ENCODE results near the gene SOBP.

Gene SOBP

DNA sequence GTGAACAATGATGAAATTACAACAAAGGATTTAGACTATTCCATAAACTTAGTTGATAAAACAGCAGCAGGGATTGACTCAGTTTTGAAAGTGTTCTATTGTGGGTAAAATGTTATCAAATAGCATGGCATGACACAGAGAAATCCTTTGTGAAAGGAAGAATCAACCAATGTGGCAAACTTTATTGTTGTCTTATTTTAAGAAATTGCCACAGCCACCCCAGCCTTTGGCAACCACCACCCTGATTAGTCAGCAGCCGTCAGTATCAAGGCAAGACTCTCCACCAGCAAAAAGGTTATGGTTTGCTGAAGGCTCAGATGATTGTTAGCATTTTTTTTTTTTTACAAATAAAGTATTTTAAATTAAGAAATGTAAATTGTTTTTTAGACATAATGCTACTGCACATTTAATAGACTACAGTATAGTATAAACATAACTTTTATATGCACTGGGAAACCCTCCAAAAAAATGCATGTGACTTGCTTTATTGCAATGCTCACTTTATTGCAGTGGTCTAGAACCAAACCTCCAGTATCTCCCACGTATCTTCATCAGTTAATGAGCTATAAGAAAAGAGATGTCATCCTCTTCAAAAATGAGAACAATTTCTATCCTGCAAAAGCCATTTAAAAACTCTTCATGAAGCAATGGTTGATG lies 162.7 kb downstream of the SOBP start:
- H3K18ac ChIP-seq (ENCODE audit: low read depth in 1 of 2, low read length in 2 of 2): no peak overlapping the region
- H3K79me1 ChIP-seq (replicated peaks; ENCODE audit: low read length, poor library complexity, severe bottlenecking): no peaks in the 10 kb centered on the region
- no peak overlapping the region for H3K27ac ChIP-seq (ENCODE audit: low read length, poor library complexity, severe bottlenecking)
- no peak for DNase-seq
- peaks cover 0 to 3% of the 10 kb centered on the region in 2 experiments for H3K36me3 ChIP-seq (ENCODE audit: control insufficient read depth in 1 of 2, insufficient read depth in 2 of 2, low read depth in 1 of 2, low read length in 2 of 2)
- H4K8ac ChIP-seq (ENCODE audit: low read length): no peak overlapping the region
- H3K14ac ChIP-seq (ENCODE audit: low read length in 2 of 2): no peak overlapping the region
- H2BK5ac ChIP-seq (ENCODE audit: low read depth, low read length, poor library complexity, severe bottlenecking): no peak overlapping the region
- no peak overlapping the region for H3K4me3 ChIP-seq (ENCODE audit: insufficient read depth in 1 of 2, low read depth in 1 of 2, low read length in 2 of 2)
- H4K91ac ChIP-seq (ENCODE audit: low read length): no peak overlapping the region
- H2AFZ ChIP-seq (ENCODE audit: low read depth, low read length): no peak overlapping the region
- no peak overlapping the region for H3K23ac ChIP-seq (ENCODE audit: low read length in 2 of 2)
- no peak overlapping the region for H2AK5ac ChIP-seq (ENCODE audit: low read length, severe bottlenecking)
- WGBS: 100% methylated on average over 1 of the region's 2 CpGs
- H3K9me3 ChIP-seq (ENCODE audit: control insufficient read depth, low read length): peaks cover 2% of the 10 kb centered on the region
- H2BK15ac ChIP-seq (ENCODE audit: low read depth, poor library complexity, severe bottlenecking): no peak overlapping the region
- no peak overlapping the region for H3K4ac ChIP-seq (ENCODE audit: low read depth in 1 of 2, low read length in 2 of 2)
- H3K9ac ChIP-seq (ENCODE audit: low read length): no peak overlapping the region
- no peak overlapping the region for H2BK12ac ChIP-seq (ENCODE audit: low read length in 2 of 2)
- H2BK120ac ChIP-seq (ENCODE audit: low read depth, low read length): no peak overlapping the region
- H3K4me2 ChIP-seq (ENCODE audit: low read length, poor library complexity, severe bottlenecking): no peak overlapping the region
- peaks cover 5% of the 10 kb centered on the region for H3K4me1 ChIP-seq (ENCODE audit: control insufficient read depth, insufficient read depth, low read depth, low read length)
- no peaks in the 10 kb centered on the region for H3K27me3 ChIP-seq (ENCODE audit: control insufficient read depth in 1 of 2, insufficient read depth in 1 of 2, low read length in 2 of 2)

DNA sequence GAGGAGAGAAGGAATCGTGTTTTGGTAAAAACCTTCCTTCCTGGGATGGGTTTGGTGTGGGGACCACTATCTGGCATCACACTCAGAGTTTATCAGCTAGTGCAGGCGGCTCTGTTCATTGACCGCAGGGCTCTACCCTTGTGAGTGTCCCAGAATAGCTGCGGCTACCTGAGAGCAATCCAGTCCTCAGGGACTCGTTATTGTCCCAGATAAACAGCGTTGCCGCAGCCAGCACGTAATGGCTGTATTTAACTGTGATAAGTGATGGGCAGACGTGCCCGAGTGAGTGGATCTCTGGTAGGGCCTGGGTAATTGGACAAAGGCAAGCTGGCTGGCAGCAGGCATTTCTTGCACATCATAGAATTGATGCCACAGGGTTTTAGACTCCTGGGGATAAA lies 163.3 kb downstream of the SOBP start:
- no peak overlapping the region for H2BK5ac ChIP-seq (ENCODE audit: low read depth, low read length, poor library complexity, severe bottlenecking)
- no peak overlapping the region for H3K4me2 ChIP-seq (ENCODE audit: low read length, poor library complexity, severe bottlenecking)
- H4K8ac ChIP-seq (ENCODE audit: low read length): no peak overlapping the region
- no peak overlapping the region for H3K23ac ChIP-seq (ENCODE audit: low read length in 2 of 2)
- no peak overlapping the region for H3K9ac ChIP-seq (ENCODE audit: low read length)
- peaks cover 7% of the 10 kb centered on the region for H3K4me1 ChIP-seq (ENCODE audit: control insufficient read depth, insufficient read depth, low read depth, low read length)
- no peak overlapping the region for H3K27ac ChIP-seq (ENCODE audit: low read length, poor library complexity, severe bottlenecking)
- H3K27me3 ChIP-seq (ENCODE audit: control insufficient read depth in 1 of 2, insufficient read depth in 1 of 2, low read length in 2 of 2): no peaks in the 10 kb centered on the region
- H2BK12ac ChIP-seq (ENCODE audit: low read length in 2 of 2): no peak overlapping the region
- H3K4ac ChIP-seq (ENCODE audit: low read depth in 1 of 2, low read length in 2 of 2): no peak overlapping the region
- no peak overlapping the region for H3K18ac ChIP-seq (ENCODE audit: low read depth in 1 of 2, low read length in 2 of 2)
- no peak overlapping the region for H2BK120ac ChIP-seq (ENCODE audit: low read depth, low read length)
- DNase-seq: no peak
- no peak overlapping the region for H3K4me3 ChIP-seq (ENCODE audit: insufficient read depth in 1 of 2, low read depth in 1 of 2, low read length in 2 of 2)
- peaks cover 0 to 3% of the 10 kb centered on the region in 2 experiments for H3K36me3 ChIP-seq (ENCODE audit: control insufficient read depth in 1 of 2, insufficient read depth in 2 of 2, low read depth in 1 of 2, low read length in 2 of 2)
- peaks cover 2% of the 10 kb centered on the region for H3K9me3 ChIP-seq (ENCODE audit: control insufficient read depth, low read length)
- no peak overlapping the region for H2BK15ac ChIP-seq (ENCODE audit: low read depth, poor library complexity, severe bottlenecking)
- no peak overlapping the region for H4K91ac ChIP-seq (ENCODE audit: low read length)
- 93% methylated on average over 10 of the region's 10 CpGs for WGBS
- no peaks in the 10 kb centered on the region for H3K79me1 ChIP-seq (replicated peaks; ENCODE audit: low read length, poor library complexity, severe bottlenecking)
- H2AK5ac ChIP-seq (ENCODE audit: low read length, severe bottlenecking): no peak overlapping the region
- H3K14ac ChIP-seq (ENCODE audit: low read length in 2 of 2): no peak overlapping the region
- H2AFZ ChIP-seq (ENCODE audit: low read depth, low read length): no peak overlapping the region

DNA sequence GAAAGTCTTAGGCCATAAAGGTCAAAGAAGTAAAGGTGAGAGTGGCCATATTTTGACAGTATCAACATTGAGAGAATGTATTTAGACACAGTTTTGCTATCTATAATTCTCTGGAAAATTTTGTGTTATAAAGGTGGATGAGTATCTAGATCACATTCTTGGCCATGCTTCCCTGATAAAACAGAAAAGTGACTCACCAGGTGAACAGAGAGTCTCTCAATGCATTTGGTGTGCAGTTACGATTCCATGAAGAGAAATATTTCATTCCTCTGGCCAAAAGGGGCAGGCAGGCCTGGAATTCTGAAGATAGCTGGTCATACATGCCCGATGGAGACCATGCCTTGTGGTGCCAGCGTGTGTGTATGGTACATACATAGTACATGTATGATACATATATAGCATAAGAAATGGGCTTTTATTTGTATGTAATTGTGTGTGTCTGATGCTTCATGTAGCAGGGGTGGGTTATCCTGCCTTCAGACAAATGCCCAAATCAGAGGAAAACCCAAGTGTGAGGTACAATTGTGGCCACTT lies 164.0 kb downstream of the SOBP start:
- no peak for DNase-seq
- H2BK5ac ChIP-seq (ENCODE audit: low read depth, low read length, poor library complexity, severe bottlenecking): no peak overlapping the region
- no peak overlapping the region for H3K4me3 ChIP-seq (ENCODE audit: insufficient read depth in 1 of 2, low read depth in 1 of 2, low read length in 2 of 2)
- H4K8ac ChIP-seq (ENCODE audit: low read length): no peak overlapping the region
- no peak overlapping the region for H3K4ac ChIP-seq (ENCODE audit: low read depth in 1 of 2, low read length in 2 of 2)
- H3K4me1 ChIP-seq (ENCODE audit: control insufficient read depth, insufficient read depth, low read depth, low read length): peaks cover 9% of the 10 kb centered on the region
- H3K18ac ChIP-seq (ENCODE audit: low read depth in 1 of 2, low read length in 2 of 2): no peak overlapping the region
- no peaks in the 10 kb centered on the region for H3K79me1 ChIP-seq (replicated peaks; ENCODE audit: low read length, poor library complexity, severe bottlenecking)
- H2AK5ac ChIP-seq (ENCODE audit: low read length, severe bottlenecking): no peak overlapping the region
- H3K14ac ChIP-seq (ENCODE audit: low read length in 2 of 2): no peak overlapping the region
- H3K36me3 ChIP-seq (ENCODE audit: control insufficient read depth in 1 of 2, insufficient read depth in 2 of 2, low read depth in 1 of 2, low read length in 2 of 2): peaks cover 0 to 10% of the 10 kb centered on the region in 2 experiments
- H3K9ac ChIP-seq (ENCODE audit: low read length): no peak overlapping the region
- no peak overlapping the region for H2BK12ac ChIP-seq (ENCODE audit: low read length in 2 of 2)
- 93% methylated on average over 3 of the region's 3 CpGs for WGBS
- no peaks in the 10 kb centered on the region for H3K27me3 ChIP-seq (ENCODE audit: control insufficient read depth in 1 of 2, insufficient read depth in 1 of 2, low read length in 2 of 2)
- H2AFZ ChIP-seq (ENCODE audit: low read depth, low read length): no peak overlapping the region
- no peak overlapping the region for H3K23ac ChIP-seq (ENCODE audit: low read length in 2 of 2)
- H3K27ac ChIP-seq (ENCODE audit: low read length, poor library complexity, severe bottlenecking): no peak overlapping the region
- no peak overlapping the region for H2BK15ac ChIP-seq (ENCODE audit: low read depth, poor library complexity, severe bottlenecking)
- no peak overlapping the region for H2BK120ac ChIP-seq (ENCODE audit: low read depth, low read length)
- H3K4me2 ChIP-seq (ENCODE audit: low read length, poor library complexity, severe bottlenecking): no peak overlapping the region
- H4K91ac ChIP-seq (ENCODE audit: low read length): no peak overlapping the region
- H3K9me3 ChIP-seq (ENCODE audit: control insufficient read depth, low read length): peaks cover 2% of the 10 kb centered on the region

DNA sequence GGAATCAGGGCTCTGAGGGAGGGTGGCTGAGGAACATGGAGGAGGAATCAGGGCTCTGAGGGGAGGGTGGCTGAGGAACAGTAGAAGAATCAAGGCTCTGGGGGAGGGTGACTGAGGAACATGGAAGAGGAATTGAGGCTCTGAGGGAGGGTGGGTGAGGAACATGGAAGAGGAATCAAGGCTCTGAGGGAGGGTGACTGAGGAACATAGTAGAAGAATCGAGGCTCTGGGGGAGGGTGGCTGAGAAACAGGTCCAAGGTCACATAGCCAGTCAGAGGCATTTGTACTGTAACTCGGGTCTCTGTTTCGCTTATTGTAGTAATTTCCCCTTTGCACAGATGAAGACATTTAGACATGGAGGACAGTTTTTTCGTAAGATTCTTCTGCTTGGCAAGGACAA lies 164.8 kb downstream of the SOBP start:
- peak overlapping the region in 1 of 2 experiments; percentile 29 for H2BK12ac ChIP-seq (ENCODE audit: low read length in 2 of 2)
- 95% methylated on average over 4 of the region's 4 CpGs for WGBS
- no peak overlapping the region for H2AK5ac ChIP-seq (ENCODE audit: low read length, severe bottlenecking)

More for the DNA sequence above, 164.8 kb downstream of the SOBP start:
- H3K4me2 ChIP-seq (ENCODE audit: low read length, poor library complexity, severe bottlenecking): no peak overlapping the region
- H2AFZ ChIP-seq (ENCODE audit: low read depth, low read length): no peak overlapping the region
- H3K4me1 ChIP-seq (ENCODE audit: control insufficient read depth, insufficient read depth, low read depth, low read length): peaks cover 12% of the 10 kb centered on the region
- no peak overlapping the region for H3K9ac ChIP-seq (ENCODE audit: low read length)
- H3K4me3 ChIP-seq (ENCODE audit: insufficient read depth in 1 of 2, low read depth in 1 of 2, low read length in 2 of 2): no peak overlapping the region
- DNase-seq: no peak
- no peak overlapping the region for H3K27ac ChIP-seq (ENCODE audit: low read length, poor library complexity, severe bottlenecking)
- H3K18ac ChIP-seq (ENCODE audit: low read depth in 1 of 2, low read length in 2 of 2): peak overlapping the region in 1 of 2 experiments; percentile 53
- no peaks in the 10 kb centered on the region for H3K27me3 ChIP-seq (ENCODE audit: control insufficient read depth in 1 of 2, insufficient read depth in 1 of 2, low read length in 2 of 2)
- peaks cover 0 to 12% of the 10 kb centered on the region in 2 experiments for H3K36me3 ChIP-seq (ENCODE audit: control insufficient read depth in 1 of 2, insufficient read depth in 2 of 2, low read depth in 1 of 2, low read length in 2 of 2)
- no peak overlapping the region for H4K91ac ChIP-seq (ENCODE audit: low read length)
- no peak overlapping the region for H4K8ac ChIP-seq (ENCODE audit: low read length)
- H3K4ac ChIP-seq (ENCODE audit: low read depth in 1 of 2, low read length in 2 of 2): no peak overlapping the region
- H3K9me3 ChIP-seq (ENCODE audit: control insufficient read depth, low read length): peaks cover 2% of the 10 kb centered on the region
- H2BK120ac ChIP-seq (ENCODE audit: low read depth, low read length): no peak overlapping the region
- H2BK5ac ChIP-seq (ENCODE audit: low read depth, low read length, poor library complexity, severe bottlenecking): no peak overlapping the region
- no peak overlapping the region for H3K23ac ChIP-seq (ENCODE audit: low read length in 2 of 2)
- H3K14ac ChIP-seq (ENCODE audit: low read length in 2 of 2): no peak overlapping the region
- H3K79me1 ChIP-seq (replicated peaks; ENCODE audit: low read length, poor library complexity, severe bottlenecking): no peaks in the 10 kb centered on the region
- H2BK15ac ChIP-seq (ENCODE audit: low read depth, poor library complexity, severe bottlenecking): no peak overlapping the region
